OCI-LY1 (cell line): ENCODE data around the gene WDR36.
A peak's percentile ranks its signal among the peaks of the same experiment; 100 is the strongest.

Experiments
- CTCF ChIP-seq: fragments of 200-600 bp; sonication (generic), shearing (Covaris generic); IDR thresholded peaks from 2 replicates; pipeline ENCODE4 v1.5.1; 2017; ENCODE audit warnings: mild to moderate bottlenecking, antibody characterized with exemption, low read length, moderate library complexity, mixed read lengths
- EZH2 ChIP-seq: fragments of 200-600 bp; sonication (generic), shearing (Covaris generic); IDR thresholded peaks from 2 replicates; pipeline ENCODE4 v1.8.0; 2017; ENCODE audit warnings: borderline replicate concordance, mixed run types, mild to moderate bottlenecking, antibody characterized with exemption, low read length, moderate library complexity, mixed read lengths

GRCh38 chr5:111158105-111158744 lies 66.1 kb downstream of the WDR36 start:
- TF ChIP-seq CTCF (peak; percentile 99), EZH2 (no peak)
